HG03097 (cell line): ENCODE data around the gene SAMSN1.
"Not testable (repeated sequence)": the region's sequence is repeated elsewhere in the genome, so short reads cannot be mapped to it uniquely, and the experiment has no call there.

Experiments used
- ATAC-seq: cut with Tn5 transposase; IDR thresholded peaks from one replicate; pipeline ENCODE4 v1.9.1; 2021; ENCODE audit not compliant: unreplicated experiment, low FRiP score

The SAMSN1 gene

DNA sequence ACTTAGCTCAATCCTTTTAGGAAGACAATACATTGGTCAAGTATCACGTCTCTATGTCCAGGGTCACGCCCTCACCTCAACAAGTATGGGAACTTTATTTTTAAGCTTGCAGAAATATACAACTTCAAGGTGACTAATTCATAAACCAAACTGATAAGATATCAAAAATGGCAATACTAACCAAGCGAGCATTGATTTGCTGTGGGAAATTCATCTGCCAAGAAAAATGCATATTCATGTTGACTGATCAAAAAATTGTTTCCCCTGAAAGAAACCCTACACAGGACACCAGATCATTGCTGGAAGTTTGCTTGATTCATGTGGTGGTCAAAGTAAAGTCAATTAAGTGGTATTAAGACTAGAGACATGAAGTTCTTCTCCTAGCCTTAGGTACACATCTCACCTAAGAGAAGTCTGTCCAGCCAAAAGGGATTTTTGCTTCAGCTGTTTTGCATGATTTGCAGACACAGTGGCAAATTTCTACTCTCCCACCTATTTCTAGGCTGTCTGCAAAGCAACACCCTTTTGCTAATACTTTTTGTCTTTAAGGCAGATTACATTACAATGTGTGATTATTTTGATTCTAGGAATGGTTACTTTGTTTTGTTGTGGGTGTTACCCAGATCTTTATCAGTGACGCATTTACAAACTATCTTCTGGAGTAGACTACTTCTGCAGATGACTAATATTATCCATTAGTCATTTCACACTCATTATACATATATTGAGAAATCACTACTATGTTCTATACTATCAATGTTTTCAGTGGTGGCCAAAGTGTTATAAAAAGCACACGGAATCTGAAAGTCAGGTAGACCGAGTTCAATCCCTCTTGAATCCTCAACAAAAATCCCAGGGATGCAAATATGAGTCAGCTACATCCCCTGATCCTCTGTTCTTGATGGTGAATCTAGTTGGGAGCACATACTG is 12.4 kb downstream of the SAMSN1 start:
- peak; percentile 62 for ATAC-seq

DNA sequence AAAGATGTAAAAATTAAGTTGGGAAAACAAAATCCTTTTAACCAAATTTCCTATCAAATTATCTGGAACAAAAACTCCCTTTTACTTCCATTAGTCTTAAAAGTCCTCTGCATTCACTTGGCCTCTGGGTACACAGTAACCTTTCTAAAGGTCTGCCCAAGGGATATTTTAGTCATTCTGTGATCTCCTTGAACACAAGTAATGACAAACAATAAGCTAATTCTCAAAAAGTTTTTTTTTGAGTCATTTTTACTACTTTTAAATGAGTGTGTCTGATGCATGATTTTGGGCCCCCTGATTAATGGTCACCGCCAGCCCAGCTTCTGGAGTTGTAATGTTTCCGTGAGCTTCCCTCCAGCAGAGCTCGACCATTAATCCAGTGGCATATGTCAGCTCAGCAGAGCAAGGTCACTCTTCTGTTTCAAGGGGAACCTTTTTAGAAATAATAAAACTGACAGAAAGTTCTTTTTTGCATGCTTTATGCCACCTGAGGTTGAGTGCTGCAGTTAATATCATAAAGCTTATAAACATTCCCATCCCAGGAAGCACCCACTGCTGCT is 14.3 kb downstream of the SAMSN1 start:
- ATAC-seq = no peak

DNA sequence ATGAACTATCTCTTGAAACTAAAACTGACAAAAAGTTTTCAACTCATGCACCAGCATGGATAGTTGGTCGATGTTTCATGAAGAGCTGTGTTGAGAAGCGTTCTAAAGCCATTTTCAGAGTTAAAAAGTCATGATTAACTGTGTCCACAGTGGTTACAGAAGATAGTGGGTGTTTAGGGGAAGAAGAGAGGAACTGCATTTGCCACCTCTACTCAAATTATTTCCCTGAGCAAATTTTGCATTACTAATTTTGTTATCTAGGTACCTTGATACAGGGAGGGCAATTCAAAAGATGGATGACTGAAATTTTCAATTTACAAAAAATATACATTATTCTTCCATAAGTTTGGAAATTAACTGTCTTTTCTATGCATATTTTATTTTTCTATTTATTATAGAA is 15.5 kb downstream of the SAMSN1 start:
- no peak for ATAC-seq

DNA sequence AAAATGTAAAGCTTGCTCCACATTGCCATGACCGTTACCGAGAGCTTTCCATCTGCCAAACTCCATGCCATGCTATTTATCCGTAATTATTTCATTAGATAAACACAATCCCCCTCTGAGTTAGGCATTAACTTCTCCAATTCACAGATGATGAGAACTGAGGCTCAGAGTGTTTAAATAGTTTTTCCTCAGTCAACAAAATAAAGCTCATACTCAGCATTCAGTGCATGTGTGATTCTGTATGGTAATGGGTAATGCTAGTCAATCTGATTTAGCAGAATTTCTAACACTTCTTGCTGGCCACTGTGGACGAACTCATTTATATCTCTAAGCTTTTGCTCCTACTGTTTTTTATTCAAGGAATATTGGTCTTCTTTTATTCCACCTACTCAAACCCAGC is 17.3 kb downstream of the SAMSN1 start:
- no peak for ATAC-seq

DNA sequence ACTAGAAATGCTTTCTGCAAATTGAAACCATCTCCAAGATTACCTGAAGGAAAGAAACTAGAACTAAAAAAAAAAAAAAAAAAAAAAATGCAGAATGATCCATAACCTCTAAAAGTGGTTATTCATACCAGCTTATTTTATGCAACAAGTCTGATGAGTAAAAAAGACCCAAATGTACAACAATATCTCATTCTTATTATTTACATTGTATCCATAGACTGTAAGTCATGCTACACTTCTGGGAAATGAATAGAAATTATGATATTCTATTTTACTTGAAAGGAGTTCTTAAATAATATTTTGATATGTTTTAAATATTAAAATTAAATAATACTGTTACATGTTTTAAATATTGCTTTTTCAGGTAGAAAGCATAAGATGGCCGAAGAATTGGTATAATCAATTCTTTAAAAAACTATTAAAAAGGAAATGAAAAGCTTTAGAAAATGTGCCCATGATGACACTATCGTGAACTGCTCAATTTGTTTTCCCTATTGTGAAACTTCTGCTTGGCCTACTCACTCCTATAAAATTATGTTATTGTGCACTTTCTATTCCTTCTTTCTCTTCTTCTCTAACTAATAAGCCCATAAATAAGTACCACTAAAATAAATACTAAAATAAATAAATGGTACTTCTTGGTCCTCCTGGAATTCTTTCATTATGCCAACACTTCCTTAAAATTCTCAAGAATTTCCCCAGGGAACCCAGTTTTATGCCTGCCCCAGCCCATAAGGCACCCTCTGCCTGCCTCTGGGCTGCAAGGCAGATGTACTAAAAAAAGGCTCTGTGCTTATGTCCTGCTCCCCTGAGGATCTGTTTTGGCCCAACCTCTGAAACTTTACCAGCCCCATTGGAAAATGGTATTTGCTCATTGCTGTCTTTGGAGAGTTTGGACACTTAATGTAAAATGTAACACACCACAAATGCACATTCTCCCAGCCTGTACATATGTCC is 18.1 kb downstream of the SAMSN1 start:
- no peak for ATAC-seq

DNA sequence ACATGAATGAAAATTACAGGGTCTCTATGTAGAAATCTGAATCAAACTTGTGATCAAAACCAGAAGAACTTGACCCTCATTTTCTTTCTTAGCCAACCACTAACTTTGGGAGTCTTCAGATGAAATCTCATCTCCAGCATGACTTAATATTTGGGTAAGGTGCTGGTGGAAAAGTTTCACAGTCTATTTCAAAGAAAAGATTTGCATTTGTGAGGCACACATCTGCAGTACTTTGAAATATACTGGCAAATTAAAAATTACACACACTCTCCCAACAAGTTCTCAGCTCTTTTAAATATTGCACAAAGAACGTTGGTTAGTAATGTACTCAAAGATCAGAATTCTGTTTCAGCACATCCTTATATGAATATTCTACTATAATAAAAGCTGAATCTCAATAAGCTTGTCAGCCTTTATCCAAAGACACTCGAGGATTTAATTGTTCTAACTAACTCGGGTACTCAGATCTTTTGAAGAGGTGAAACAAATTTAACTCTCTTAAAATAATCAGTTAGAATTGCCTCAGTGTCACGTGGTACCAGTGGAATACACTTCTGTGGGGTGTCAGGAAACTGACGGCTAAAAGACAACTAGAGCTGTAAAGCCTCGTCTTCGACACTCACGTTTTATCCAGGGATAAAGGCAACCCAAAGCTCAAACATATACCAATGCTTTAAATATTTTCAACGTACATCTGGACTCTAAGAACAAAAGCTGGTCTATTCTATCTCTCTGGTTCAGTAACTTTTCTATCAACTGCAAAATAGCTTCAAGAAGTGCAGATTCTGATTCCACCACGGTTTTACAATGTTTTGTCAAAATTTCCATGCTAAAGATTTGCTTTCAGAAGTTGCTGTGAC is 19.0 kb downstream of the SAMSN1 start:
- ATAC-seq = no peak

DNA sequence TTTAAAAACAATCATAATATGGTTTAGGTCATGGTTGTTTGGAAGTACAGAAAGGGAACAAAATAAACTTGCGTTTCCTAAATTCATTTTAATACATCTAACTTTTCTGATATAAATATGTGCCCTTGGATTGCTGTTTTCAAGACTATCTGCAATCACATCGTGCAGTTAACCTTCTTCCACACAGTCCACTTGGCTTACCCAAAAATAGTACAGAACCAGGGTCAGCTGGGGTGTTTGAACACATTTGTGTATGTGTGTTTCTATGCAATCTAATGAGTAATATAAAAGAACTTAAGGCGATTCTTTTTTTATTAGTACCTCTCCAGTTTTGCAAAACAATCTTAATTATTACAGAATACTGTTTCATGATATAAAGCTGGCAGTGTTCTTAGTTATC is 19.9 kb downstream of the SAMSN1 start:
- no peak for ATAC-seq

DNA sequence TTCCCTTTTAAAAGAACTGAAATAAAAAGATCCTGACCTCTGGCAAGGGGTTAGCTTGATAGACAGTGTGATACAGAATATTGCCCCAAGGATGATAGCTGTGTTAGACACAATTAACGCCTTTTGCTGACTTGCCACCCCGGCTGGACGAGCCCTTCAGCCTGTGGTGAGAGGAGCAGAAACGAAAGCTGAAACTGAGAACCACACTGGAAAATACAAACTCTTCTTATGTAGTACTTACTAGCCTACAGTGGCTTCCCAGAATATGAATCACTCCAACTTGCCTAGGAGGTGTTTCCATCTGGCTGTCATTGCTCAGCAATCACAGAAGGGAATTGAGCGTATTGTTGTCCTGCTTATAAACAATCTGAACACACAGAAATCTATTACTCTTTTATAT is 22.9 kb downstream of the SAMSN1 start:
- peak; percentile 77 for ATAC-seq

DNA sequence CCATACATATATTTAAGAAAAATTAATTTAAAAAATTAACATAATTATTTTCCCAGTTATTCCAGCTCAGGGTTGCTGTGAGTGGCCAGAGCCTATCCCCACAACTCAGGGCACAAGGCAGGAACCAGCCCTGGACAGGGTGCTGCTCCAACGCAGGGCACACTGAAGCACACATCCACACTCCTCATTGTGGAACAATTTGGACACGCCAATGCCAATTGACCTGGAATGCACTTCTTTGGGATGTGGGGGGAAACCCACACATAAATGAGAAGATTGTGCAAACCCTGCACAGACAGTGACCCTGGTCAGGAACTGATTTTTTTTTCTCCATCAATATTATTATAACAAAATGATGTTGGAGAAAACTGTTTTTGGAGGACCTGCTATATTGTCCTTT is 23.4 kb downstream of the SAMSN1 start:
- no peak for ATAC-seq

DNA sequence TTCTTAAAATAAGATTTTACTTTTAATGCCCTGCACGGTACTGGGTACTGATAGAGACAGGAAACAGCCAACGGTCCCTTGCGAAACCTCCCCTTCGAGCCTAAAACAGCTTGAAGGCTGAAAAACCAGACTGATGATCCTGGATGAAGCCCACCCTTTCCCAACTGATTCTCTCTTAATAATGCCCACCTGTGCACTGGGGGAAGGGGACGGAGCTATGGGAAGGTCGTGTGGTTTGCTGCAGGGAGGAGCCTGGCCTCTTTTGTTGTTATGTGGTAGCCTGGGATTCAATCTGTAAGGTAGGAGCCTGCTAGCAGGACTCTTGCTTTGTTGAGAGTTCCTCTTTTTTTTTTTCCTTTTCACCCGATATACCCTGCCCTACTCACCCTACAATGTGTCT is 25.6 kb downstream of the SAMSN1 start:
- ATAC-seq = no peak

DNA sequence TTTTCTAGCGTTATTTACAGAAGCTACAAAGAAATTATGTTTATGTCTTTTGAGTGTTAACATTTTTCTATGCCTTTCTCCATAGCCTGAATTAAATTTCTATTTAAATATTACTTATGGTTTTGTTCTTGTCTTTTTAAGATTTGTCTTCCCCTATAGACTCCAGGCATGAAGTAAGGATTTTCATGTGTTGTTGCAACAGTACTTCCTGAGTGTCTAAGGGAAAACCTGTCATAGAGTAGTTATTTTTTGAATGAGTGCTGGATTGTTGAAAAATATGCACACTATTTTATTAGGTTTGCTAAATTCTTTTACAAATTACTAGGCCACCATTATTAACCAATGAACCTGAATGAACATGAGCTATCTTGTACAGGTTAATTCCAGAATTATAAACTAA is 27.1 kb downstream of the SAMSN1 start:
- no peak for ATAC-seq

DNA sequence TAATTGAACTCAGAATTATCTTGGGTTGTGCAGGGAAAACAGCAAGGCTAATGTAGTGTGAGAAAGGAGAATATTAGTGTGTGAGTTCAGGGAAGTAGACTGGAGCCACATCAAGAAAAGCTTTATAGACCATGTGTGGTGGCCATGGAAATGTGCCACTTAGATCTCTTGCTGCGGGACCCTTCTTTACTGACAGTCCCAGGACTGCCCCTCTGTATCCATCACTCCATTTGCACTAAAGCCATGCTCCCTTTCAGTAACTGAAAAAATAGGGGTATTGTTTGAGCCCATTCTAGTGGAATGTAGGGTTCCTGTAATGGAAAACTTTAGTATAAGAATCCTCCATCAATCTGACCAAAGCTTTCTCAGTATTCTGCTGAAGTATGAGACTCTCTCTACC is 32.3 kb downstream of the SAMSN1 start:
- no peak for ATAC-seq

DNA sequence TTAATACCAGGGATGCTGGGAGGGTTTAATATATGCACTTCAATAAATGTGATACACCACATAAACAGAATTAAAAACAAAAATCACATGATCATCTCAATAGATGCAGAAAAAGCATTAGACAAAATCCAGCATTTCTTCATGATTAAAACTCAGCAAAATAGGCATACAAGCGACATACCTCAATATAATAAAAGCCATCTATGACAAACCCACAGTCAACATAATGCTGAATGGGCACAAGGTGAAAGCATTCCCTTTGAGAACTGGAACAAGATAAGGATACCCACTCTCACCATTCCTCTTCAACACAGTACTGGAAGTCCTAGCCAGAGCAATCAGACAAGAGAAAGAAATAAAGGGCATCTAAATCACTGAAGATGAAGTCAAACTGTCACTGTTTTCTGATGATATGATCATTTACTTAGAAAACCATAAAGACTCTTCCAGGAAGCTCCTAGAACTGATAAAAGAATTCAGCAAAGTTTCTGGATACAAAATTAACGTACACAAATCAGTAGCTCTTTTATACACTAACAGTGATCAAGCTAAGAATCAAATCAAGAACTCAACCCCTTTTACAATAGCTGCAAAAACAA is 39.2 kb downstream of the SAMSN1 start:
- not testable (repeated sequence) for ATAC-seq

DNA sequence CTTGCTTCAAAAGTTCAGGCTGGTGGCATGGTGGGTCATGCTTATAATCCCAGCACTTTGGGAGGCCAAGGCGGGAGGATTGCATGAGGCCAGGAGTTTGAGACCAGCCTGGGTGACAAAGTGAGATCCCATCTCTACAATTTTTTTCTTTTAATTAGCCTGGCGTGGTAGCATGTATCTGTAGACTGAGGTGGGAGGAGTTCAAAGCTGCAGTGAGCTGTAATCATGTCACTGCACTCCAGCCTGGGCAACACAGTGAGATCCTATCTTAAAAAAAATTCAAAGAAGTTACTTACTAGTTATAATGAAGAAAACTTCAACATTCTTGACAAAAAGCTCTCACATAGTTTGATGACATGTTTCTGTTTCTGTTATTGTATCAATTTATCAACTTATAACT is 45.2 kb downstream of the SAMSN1 start:
- ATAC-seq = no peak

DNA sequence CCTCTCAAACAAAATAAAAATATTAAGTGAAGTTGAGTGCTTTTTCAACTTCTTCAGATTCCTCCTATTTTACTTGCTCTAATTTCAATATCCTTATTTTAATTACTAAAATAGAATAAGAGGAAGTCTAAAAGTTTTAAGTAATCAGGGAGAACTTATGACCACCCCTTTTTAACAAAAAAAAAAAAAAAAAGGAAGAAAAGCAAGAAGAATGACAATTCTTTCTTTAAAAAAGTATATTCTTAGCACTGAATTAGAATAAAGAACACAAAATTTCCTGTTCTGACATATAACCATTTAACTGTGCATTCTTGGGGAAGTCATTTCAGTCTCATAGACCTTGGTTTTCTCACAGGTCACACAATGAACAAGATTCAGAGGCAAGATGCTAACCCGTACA is 46.8 kb downstream of the SAMSN1 start:
- ATAC-seq = no peak

DNA sequence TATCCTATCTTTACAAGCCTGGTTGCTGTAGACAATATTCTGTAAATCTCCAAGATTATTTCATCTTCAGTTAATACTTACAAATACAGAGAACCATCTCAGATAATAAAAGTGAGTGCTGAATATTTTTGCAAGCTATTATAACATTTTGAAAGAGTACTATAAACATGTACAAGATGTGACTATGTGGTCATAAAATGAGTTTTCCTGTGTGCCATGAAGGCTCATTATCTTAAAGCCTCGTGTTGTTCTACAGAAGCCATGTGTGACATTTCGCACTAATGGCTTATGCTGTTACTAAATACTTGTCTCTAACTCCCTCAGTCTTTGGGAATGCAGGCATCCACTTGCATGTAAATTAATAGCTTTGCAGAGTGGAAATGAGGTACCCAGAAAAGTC is 48.3 kb downstream of the SAMSN1 start:
- no peak for ATAC-seq

DNA sequence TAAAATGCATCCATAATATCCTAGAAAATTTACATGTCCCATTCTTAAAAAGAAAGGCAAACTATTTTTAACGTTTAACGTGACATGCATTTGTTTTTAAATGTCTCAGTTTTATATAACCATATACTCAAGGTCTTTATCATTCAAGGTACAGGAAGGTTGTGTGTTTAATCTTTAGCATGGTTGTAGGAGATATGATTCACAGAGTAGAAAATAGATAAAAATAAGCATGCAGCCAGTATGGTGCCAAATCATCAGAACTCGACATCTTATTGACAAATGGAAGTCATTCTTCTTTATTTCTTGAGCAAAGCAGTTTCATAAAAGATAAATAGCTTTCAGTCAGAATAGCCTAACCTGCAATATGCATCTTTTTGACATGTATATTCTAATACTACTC is 51.0 kb downstream of the SAMSN1 start:
- ATAC-seq = no peak

DNA sequence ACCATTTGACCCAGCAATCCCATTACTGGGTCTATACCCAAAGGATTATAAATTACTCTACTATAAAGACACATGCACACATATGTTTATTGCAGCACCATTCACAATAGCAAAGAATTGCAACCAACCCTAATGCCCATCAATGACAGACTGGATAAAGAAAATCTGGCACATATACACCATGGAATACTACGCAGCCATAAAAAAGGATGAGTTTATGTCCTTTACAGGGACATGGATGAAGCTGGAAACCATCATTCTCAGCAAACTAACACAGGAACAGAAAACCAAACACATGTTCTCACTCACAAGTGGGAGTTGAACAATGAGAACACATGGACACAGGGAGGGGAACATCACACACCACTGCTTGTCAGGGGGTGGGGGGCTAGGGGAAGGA is 51.9 kb downstream of the SAMSN1 start:
- not testable (repeated sequence) for ATAC-seq

DNA sequence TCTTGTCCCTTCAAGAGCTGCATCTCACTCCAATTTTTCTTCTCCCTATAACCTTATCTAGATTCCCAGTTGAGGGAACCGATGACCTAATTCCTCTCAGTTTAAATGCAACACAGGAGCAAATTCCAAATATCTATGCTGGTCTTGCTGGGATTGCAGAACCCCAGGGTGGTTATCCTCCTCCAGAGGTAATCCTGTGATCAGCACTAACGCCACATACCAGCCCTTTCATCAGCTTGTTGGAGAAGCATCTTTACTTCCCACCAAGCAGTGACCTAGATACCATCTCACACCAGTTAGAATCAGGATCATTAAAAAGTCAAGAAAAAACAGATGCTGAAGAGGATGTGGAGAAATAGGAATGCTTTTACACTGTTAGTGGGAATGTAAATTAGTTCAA is 52.4 kb downstream of the SAMSN1 start:
- no peak for ATAC-seq

DNA sequence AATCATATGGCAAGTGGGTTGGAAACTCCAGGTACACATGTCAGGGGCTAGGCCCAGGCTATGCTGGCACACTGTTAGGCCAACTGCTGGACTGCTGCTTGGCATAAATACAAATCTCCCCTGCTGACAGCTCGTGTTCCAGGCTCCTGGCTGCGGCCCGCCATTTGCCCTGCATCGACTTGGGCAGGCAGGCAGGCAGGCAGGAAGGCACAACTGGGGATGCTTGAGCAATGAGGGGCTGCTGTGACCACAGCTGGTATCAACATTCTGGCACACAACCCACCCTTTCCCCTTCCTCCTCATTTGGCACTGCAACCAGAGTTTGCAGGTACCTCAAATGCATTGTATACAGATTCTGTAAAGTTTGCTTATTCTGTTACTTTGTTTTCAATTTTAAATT is 53.2 kb downstream of the SAMSN1 start:
- ATAC-seq = no peak
